CD4-positive, alpha-beta T cell (primary cell): ENCODE data around the gene CFAP298. TPM values are rescaled to one million over a fixed set of nuclear protein-coding genes. Genes with fewer than 3 reads are reported as not detected.

Experiments
- ATAC-seq: fragments of 200-7000 bp; cut with Tn5 transposase; one replicate; pipeline ENCODE4 v1.10.0; 2022; ENCODE audit warnings: mild to moderate bottlenecking; ENCODE audit not compliant: poor library complexity
- CTCF ChIA-PET: fragments of 350-600 bp; sonication (Branson Sonifier 250); formaldehyde crosslinking; loops from one replicate; lab custom pipeline; 2021; ENCODE audit warnings: antibody characterized with exemption, inconsistent platforms; lab: Charles Lee
- POLR2A ChIA-PET: fragments of 350-600 bp; sonication (Branson Sonifier 250); formaldehyde crosslinking; loops from one replicate; lab custom pipeline; 2021; ENCODE audit warnings: antibody characterized with exemption, inconsistent platforms; lab: Charles Lee
- DNase-seq, 14 experiments: peaks; one replicate each; pipeline ENCODE4 v3.0.0-alpha.2; 2013 to 2020; ENCODE audit warnings: mixed read lengths in 2 of 14
- H3K27ac ChIP-seq, 2 donors: one replicate each; pipeline versions ENCODE4 v1.5.1 to v1.7.0; 2013; ENCODE audit warnings: low read length in 2 of 2, low read depth in 1 of 2, mild to moderate bottlenecking in 1 of 2
- H3K27me3 ChIP-seq, 2 experiments: 1 replicate in 1 of 2; 2 replicates in 1 of 2; pipeline versions ENCODE4 v1.6.1 to v1.7.0; 2013; ENCODE audit warnings: low read length in 2 of 2, control low read depth in 1 of 2, mild to moderate bottlenecking in 1 of 2, moderate library complexity in 1 of 2; ENCODE audit not compliant: insufficient read depth in 2 of 2, control insufficient read depth in 1 of 2
- H3K36me3 ChIP-seq: one replicate; pipeline ENCODE4 v1.6.1; 2013; ENCODE audit warnings: low read length, control low read depth; ENCODE audit not compliant: insufficient read depth
- H3K4me1 ChIP-seq: one replicate; pipeline ENCODE4 v1.6.1; 2013; ENCODE audit warnings: low read length, control low read depth; ENCODE audit not compliant: insufficient read depth
- H3K4me3 ChIP-seq: one replicate; pipeline ENCODE4 v1.5.1; 2013; ENCODE audit warnings: mild to moderate bottlenecking, low read length, moderate library complexity
- H3K9me3 ChIP-seq, 2 experiments: 1 replicate in 1 of 2; 2 replicates in 1 of 2; pipeline versions ENCODE4 v1.6.1 to v1.7.0; 2013; ENCODE audit warnings: low read length in 2 of 2, mild to moderate bottlenecking in 2 of 2, control low read depth in 1 of 2, moderate library complexity in 1 of 2; ENCODE audit not compliant: control insufficient read depth in 1 of 2, insufficient read depth in 1 of 2
- H3K27ac Mint-ChIP-seq: one replicate; pipeline ENCODE4 v1.8.0; 2020; ENCODE audit warnings: mixed read lengths
- H3K27me3 Mint-ChIP-seq: one replicate; pipeline ENCODE4 v1.8.0; 2021; ENCODE audit warnings: mixed read lengths
- H3K36me3 Mint-ChIP-seq: one replicate; pipeline ENCODE4 v1.8.0; 2021; ENCODE audit warnings: low read depth, mixed read lengths
- H3K4me1 Mint-ChIP-seq: one replicate; pipeline ENCODE4 v1.8.0; 2021; ENCODE audit warnings: low read depth, mixed read lengths
- H3K4me3 Mint-ChIP-seq: one replicate; pipeline ENCODE4 v1.8.0; 2020; ENCODE audit warnings: mild to moderate bottlenecking, mixed read lengths
- H3K9me3 Mint-ChIP-seq: one replicate; pipeline ENCODE4 v1.8.0; 2020; ENCODE audit warnings: mixed read lengths
- intact Hi-C, 2 experiments: fragments of 100-400 bp; cut with DNase I in 1 of 2; cut with micrococcal nuclease in 1 of 2; formaldehyde crosslinking; loops; one replicate each; pipeline versions ENCODE4 v1.15.1 to v1.9.0; 2023 to 2025; cut with DNase I, micrococcal nuclease
- total RNA-seq, 174 experiments: library from RNA in 2 of 174; stranded (reverse) in 2 of 174; gene quantifications; one replicate each; pipeline ENCODE4 v1.2.3 and lab custom pipeline; 2021 to 2026
- TF ChIP-seq, protein P1 (sequence below): fragments of 200-600 bp; IDR thresholded peaks from one replicate; pipeline ENCODE4 v1.8.0; 2022; ENCODE audit warnings: antibody characterized with exemption, mild to moderate bottlenecking

The CFAP298 gene
- total RNA-seq, 2 experiments from 2014 or later, result 7.6 to 9.4 TPM

DNA sequence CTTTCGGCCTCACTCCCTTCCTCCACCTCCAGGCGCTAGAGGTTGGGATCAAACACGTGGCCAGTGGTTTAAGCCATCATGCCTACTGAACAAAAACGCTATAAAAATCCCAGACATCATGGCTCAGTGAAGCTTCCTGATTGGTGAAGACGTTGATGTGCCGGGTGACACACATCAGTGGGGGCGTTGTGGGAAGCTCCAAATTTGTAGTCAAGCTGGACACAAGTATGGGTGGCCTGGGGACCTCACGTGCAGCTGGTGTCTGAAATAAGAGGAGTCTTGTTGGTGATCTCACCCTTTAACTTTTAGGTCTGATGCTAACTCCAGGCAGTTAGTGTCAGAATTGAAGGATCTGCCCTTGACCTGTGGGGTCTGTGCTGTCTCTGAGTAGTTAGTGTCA lies 6.7 kb downstream of the CFAP298 start:
- H3K27ac Mint-ChIP-seq, result no peak overlapping the region
- no peak overlapping the region for H3K4me3 ChIP-seq
- intact Hi-C loops, result no loop called here
- H3K27me3 ChIP-seq, result no peaks in the 10 kb centered on the region
- H3K27ac ChIP-seq, result no peak overlapping the region
- H3K9me3 ChIP-seq, result no peaks in the 10 kb centered on the region
- H3K4me1 Mint-ChIP-seq, result peaks cover 6% of the 10 kb centered on the region
- ChIA-PET POLR2A (interaction anchor here (0.5 kb wide), 1 partner anchor 701 kb away, joined by 3 read pairs; no protein-coding TSS in a partner anchor), CTCF (no interaction called here)
- H3K36me3 ChIP-seq, result peaks cover 78% of the 10 kb centered on the region
- no peak overlapping the region for H3K4me3 Mint-ChIP-seq
- peaks cover 6% of the 10 kb centered on the region for H3K4me1 ChIP-seq
- ATAC-seq (no peak), DNase-seq (no peak)
- H3K27me3 Mint-ChIP-seq, result no peaks in the 10 kb centered on the region
- TF ChIP-seq, protein P1, sequence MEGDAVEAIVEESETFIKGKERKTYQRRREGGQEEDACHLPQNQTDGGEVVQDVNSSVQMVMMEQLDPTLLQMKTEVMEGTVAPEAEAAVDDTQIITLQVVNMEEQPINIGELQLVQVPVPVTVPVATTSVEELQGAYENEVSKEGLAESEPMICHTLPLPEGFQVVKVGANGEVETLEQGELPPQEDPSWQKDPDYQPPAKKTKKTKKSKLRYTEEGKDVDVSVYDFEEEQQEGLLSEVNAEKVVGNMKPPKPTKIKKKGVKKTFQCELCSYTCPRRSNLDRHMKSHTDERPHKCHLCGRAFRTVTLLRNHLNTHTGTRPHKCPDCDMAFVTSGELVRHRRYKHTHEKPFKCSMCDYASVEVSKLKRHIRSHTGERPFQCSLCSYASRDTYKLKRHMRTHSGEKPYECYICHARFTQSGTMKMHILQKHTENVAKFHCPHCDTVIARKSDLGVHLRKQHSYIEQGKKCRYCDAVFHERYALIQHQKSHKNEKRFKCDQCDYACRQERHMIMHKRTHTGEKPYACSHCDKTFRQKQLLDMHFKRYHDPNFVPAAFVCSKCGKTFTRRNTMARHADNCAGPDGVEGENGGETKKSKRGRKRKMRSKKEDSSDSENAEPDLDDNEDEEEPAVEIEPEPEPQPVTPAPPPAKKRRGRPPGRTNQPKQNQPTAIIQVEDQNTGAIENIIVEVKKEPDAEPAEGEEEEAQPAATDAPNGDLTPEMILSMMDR, result no peak
- no peaks in the 10 kb centered on the region for H3K9me3 Mint-ChIP-seq
- peaks cover 86% of the 10 kb centered on the region for H3K36me3 Mint-ChIP-seq

DNA sequence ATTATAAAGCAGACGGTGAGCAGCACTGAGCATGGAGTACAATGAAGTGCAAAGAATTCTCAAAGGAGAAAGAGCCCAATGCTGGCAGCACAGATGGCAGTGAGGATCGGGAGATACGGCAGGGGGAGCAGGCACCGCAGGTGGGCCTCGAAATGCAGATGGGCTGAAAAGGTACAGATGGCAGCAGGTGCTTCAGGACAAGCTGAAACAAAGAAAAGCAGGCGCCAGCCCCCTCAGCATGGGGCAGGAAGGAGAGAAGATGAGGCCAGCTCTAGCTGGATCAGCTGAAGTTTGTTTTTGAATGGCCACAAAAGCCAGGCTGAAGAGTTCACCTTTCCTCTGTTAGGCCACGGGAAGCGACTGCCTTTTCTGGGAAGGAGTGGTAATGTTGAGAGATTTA lies 7.7 kb downstream of the CFAP298 start:
- ATAC-seq (no peak), DNase-seq (no peak)
- no peak overlapping the region for H3K4me3 ChIP-seq
- H3K36me3 ChIP-seq, result peaks cover 80% of the 10 kb centered on the region
- no peaks in the 10 kb centered on the region for H3K4me1 ChIP-seq
- CTCF ChIA-PET, result no interaction called here
- POLR2A ChIA-PET, result no interaction called here
- no peaks in the 10 kb centered on the region for H3K27me3 Mint-ChIP-seq
- no peak overlapping the region for H3K4me3 Mint-ChIP-seq
- no peak overlapping the region for H3K27ac Mint-ChIP-seq
- peaks cover 6% of the 10 kb centered on the region for H3K4me1 Mint-ChIP-seq
- peaks cover 87% of the 10 kb centered on the region for H3K36me3 Mint-ChIP-seq
- TF ChIP-seq, protein P1, result no peak
- intact Hi-C loops, result no loop called here
- H3K27ac ChIP-seq, result no peak overlapping the region
- H3K27me3 ChIP-seq, result no peaks in the 10 kb centered on the region
- no peaks in the 10 kb centered on the region for H3K9me3 ChIP-seq
- no peaks in the 10 kb centered on the region for H3K9me3 Mint-ChIP-seq

DNA sequence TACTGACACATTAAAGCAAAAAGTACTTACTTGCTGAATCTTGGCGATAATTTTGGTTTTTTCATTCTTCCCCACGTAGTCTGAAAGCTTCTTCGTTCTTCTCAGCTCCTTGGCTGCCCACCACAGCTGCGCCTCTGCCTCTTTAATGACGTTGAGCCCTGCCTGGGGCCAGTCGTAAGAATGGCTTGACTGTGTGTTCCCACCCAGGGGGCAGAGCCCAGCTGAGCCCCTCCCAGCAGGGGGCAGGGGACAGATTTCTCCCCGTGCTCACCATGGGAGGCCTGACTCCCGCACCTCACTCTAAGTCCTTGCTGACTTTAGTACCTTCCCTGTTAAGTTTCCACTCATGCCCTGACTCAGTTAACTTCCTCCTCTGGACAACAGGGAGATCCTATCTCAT lies 9.0 kb downstream of the CFAP298 start:
- POLR2A ChIA-PET, result no interaction called here
- no peaks in the 10 kb centered on the region for H3K27me3 Mint-ChIP-seq
- DNase-seq, result no peak
- H3K4me1 ChIP-seq, result no peaks in the 10 kb centered on the region
- no peaks in the 10 kb centered on the region for H3K9me3 ChIP-seq
- peaks cover 67% of the 10 kb centered on the region for H3K36me3 ChIP-seq
- no peaks in the 10 kb centered on the region for H3K27me3 ChIP-seq
- H3K4me1 Mint-ChIP-seq, result no peaks in the 10 kb centered on the region
- ATAC-seq, result no peak
- H3K27ac Mint-ChIP-seq, result no peak overlapping the region
- CTCF ChIA-PET, result no interaction called here
- no peak overlapping the region for H3K27ac ChIP-seq
- TF ChIP-seq, protein P1, result no peak
- H3K4me3 ChIP-seq, result no peak overlapping the region
- intact Hi-C loops, result no loop called here
- no peaks in the 10 kb centered on the region for H3K9me3 Mint-ChIP-seq
- no peak overlapping the region for H3K4me3 Mint-ChIP-seq
- peaks cover 81% of the 10 kb centered on the region for H3K36me3 Mint-ChIP-seq
